GM23338 (cell line): Measurements from ENCODE around the gene PER2. TPM values are rescaled to one million over a fixed set of nuclear protein-coding genes. Genes with fewer than 3 reads are reported as not detected.

ENCODE experiments used
- ATAC-seq: fragments of 200-7000 bp; cut with Tn5 transposase; 3 replicates; pipeline ENCODE4 v1.9.1; 2020
- DNase-seq: peaks from one replicate; pipeline ENCODE4 v3.0.0-alpha.2; 2015; ENCODE audit warnings: low spot score
- H2AFZ ChIP-seq: fragments of 200-600 bp; sonication (generic); 2 replicates; pipeline ENCODE4 v1.8.0; 2016; ENCODE audit warnings: antibody characterized with exemption, mild to moderate bottlenecking, moderate library complexity
- H3F3A ChIP-seq: fragments of 200-600 bp; sonication (generic); replicated peaks from 2 replicates; pipeline ENCODE4 v1.8.0; 2017; ENCODE audit warnings: antibody characterized with exemption, mixed run types, low read depth
- H3K27ac ChIP-seq: fragments of 200-600 bp; sonication (generic); 2 replicates; pipeline ENCODE4 v1.6.1; 2016; ENCODE audit warnings: low read depth
- H3K27me3 ChIP-seq: fragments of 200-600 bp; sonication (generic); 2 replicates; pipeline ENCODE4 v1.8.0; 2016; ENCODE audit warnings: mild to moderate bottlenecking, mixed run types, moderate library complexity; ENCODE audit not compliant: insufficient read depth
- H3K36me3 ChIP-seq: fragments of 200-600 bp; sonication (generic); 2 replicates; pipeline ENCODE4 v1.8.0; 2016; ENCODE audit warnings: mild to moderate bottlenecking; ENCODE audit not compliant: insufficient read depth
- H3K4me1 ChIP-seq: fragments of 200-600 bp; sonication (generic); 2 replicates; pipeline ENCODE4 v1.8.0; 2016; ENCODE audit warnings: mild to moderate bottlenecking, moderate library complexity; ENCODE audit not compliant: insufficient read depth
- H3K4me2 ChIP-seq: fragments of 200-600 bp; sonication (generic); 2 replicates; pipeline ENCODE4 v1.7.1; 2017; ENCODE audit warnings: mixed run types
- H3K4me3 ChIP-seq: fragments of 200-600 bp; sonication (generic); 2 replicates; pipeline ENCODE4 v1.6.1; 2016; ENCODE audit warnings: mixed run types
- H3K79me2 ChIP-seq: fragments of 200-600 bp; sonication (generic); replicated peaks from 2 replicates; pipeline ENCODE4 v1.8.0; 2017; ENCODE audit warnings: mild to moderate bottlenecking; ENCODE audit not compliant: insufficient read depth
- H3K9me2 ChIP-seq: fragments of 200-600 bp; sonication (generic); 2 replicates; pipeline ENCODE4 v1.8.0; 2017; ENCODE audit not compliant: insufficient read depth
- H4K20me1 ChIP-seq: fragments of 200-600 bp; sonication (generic); replicated peaks from 2 replicates; pipeline ENCODE4 v1.8.0; 2017; ENCODE audit warnings: mild to moderate bottlenecking; ENCODE audit not compliant: insufficient read depth
- H3K27ac Mint-ChIP-seq: 2 replicates; pipeline ENCODE4 v1.8.0; 2020; ENCODE audit warnings: inconsistent platforms, mild to moderate bottlenecking, moderate library complexity, mixed read lengths
- H3K27me3 Mint-ChIP-seq: 3 replicates; pipeline ENCODE4 v1.8.0; 2022; ENCODE audit warnings: low read depth, mild to moderate bottlenecking, moderate library complexity, mixed read lengths, inconsistent platforms; ENCODE audit not compliant: insufficient read depth, poor library complexity
- H3K36me3 Mint-ChIP-seq: 3 replicates; pipeline ENCODE4 v1.8.0; 2021; ENCODE audit warnings: low read depth, mild to moderate bottlenecking, inconsistent platforms, moderate library complexity, mixed read lengths
- H3K4me1 Mint-ChIP-seq: 3 replicates; pipeline ENCODE4 v1.8.0; 2020; ENCODE audit warnings: mild to moderate bottlenecking, inconsistent platforms, mixed read lengths
- H3K4me3 Mint-ChIP-seq: 3 replicates; pipeline ENCODE4 v1.8.0; 2021; ENCODE audit warnings: moderate library complexity, mild to moderate bottlenecking, inconsistent platforms, mixed read lengths
- H3K9me3 Mint-ChIP-seq: 3 replicates; pipeline ENCODE4 v1.8.0; 2020; ENCODE audit warnings: moderate library complexity, mild to moderate bottlenecking, inconsistent platforms, mixed read lengths
- CREB1 ChIP-seq: fragments of 250-450 bp; sonication (Bioruptor Pico); IDR thresholded peaks from 2 replicates; pipeline ENCODE4 v1.5.0; 2020; ENCODE audit warnings: low read depth, mild to moderate bottlenecking, moderate library complexity
- CTCF ChIP-seq, 2 experiments: fragments of 200-600 bp in 1 of 2; sonication (generic) in 1 of 2; conservative IDR thresholded peaks; 2 replicates each; pipeline versions ENCODE4 v1.5.1 to v1.6.1; 2016 to 2017; ENCODE audit warnings: antibody characterized with exemption in 2 of 2, low read depth in 2 of 2, mild to moderate bottlenecking in 2 of 2, moderate library complexity in 1 of 2
- ETS1 ChIP-seq: IDR thresholded peaks from 2 replicates; pipeline ENCODE4 v1.6.1; 2016; ENCODE audit warnings: antibody characterized with exemption
- EZH2 ChIP-seq: fragments of 200-600 bp; sonication (generic); IDR thresholded peaks from one replicate; pipeline ENCODE4 v1.8.0; 2017; ENCODE audit warnings: antibody characterized with exemption, mild to moderate bottlenecking, low read depth; ENCODE audit not compliant: unreplicated experiment
- EZH2phosphoT487 ChIP-seq: fragments of 200-600 bp; sonication (generic); IDR thresholded peaks from one replicate; pipeline ENCODE4 v1.8.1; 2018; ENCODE audit warnings: antibody characterized with exemption; ENCODE audit not compliant: unreplicated experiment
- JUNB ChIP-seq: IDR thresholded peaks from one replicate; pipeline ENCODE4 v1.6.1; 2016; ENCODE audit warnings: antibody characterized with exemption; ENCODE audit not compliant: unreplicated experiment
- NANOG ChIP-seq: IDR thresholded peaks from 2 replicates; pipeline ENCODE4 v1.6.1; 2016; ENCODE audit warnings: antibody characterized with exemption, borderline replicate concordance
- POLR2AphosphoS5 ChIP-seq: IDR thresholded peaks from 2 replicates; pipeline ENCODE4 v1.6.1; 2016; ENCODE audit warnings: antibody characterized with exemption, low read depth
- STAT1 ChIP-seq: IDR thresholded peaks from one replicate; pipeline ENCODE4 v1.6.1; 2016; ENCODE audit warnings: antibody characterized with exemption; ENCODE audit not compliant: unreplicated experiment
- ZNF462 ChIP-seq: fragments of 250-450 bp; sonication (Bioruptor Pico); IDR thresholded peaks from 2 replicates; pipeline ENCODE4 v1.5.0; 2020; ENCODE audit warnings: mild to moderate bottlenecking, moderate library complexity
- polyA plus RNA-seq: library from polyadenylated mRNA; unstranded; fragments of >200 nt; fragmentation: Nextera tagmentation; extraction: Ambion mirVana; gene quantifications from 2 replicates; pipeline ENCODE4 v1.2.1, GENCODE V29; 2016
- total RNA-seq: library from RNA; depleted of rRNA; stranded (reverse); fragments of >200 nt; shearing (Covaris generic); gene quantifications from 2 replicates; pipeline ENCODE4 v1.2.3, GENCODE V29; 2014

Gene PER2
- total and polyA plus RNA-seq, 2 experiments from 2014 or later: 2.2 to 4.6 TPM

DNA sequence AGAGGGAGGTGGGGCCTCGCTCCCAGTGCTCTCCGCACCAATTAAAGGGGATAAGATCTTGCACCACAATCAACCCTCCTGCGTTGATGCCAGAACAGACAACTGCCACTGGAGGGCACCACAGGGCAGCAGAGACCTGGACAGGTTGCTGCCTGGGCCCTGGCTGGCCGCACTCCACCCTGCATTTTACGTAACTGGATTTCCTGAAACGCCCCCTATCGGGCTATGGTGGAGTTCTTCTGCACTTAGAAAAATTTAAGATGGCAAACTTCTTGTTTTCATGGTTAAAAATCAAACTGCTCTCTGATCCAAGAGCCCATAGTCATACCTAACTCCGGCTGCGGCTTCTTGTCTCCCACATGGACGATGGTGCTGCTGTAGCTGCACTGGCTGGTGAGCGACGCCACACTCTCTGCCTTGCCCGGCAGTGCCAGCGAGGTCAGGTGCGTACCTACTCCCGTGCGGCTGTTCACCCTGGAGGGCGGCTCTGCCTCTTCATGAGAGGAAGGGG, 31.8 kb downstream of the PER2 start (continued):
- TF ChIP-seq POLR2AphosphoS5: 0 out of 2 replicates have a peak, but pooled peaks have one; percentile 16
- TF ChIP-seq ZNF462 (CRISPR knock-in tag): no peak
- peak; percentile 74 for TF ChIP-seq CREB1 (CRISPR knock-in tag)
- no peak for TF ChIP-seq JUNB

- H3K4me1 Mint-ChIP-seq: no peaks in the 10 kb centered on the region; the same call in 2 of the 3 replicates
- no peaks in the 10 kb centered on the region for H3F3A ChIP-seq
- no peaks in the 10 kb centered on the region for H3K79me2 ChIP-seq
- DNase-seq (no peak), ATAC-seq (no peak)
- peaks cover 6% of the 10 kb centered on the region for H3K27me3 Mint-ChIP-seq
- no peaks in the 10 kb centered on the region for H3K4me1 ChIP-seq
- no peaks in the 10 kb centered on the region for H3K27me3 ChIP-seq
- no peak overlapping the region for H3K4me2 ChIP-seq
- no peaks in the 10 kb centered on the region for H3K9me3 Mint-ChIP-seq
- no peak overlapping the region for H2AFZ ChIP-seq
- no peak overlapping the region for H3K27ac Mint-ChIP-seq
- no peak overlapping the region for H3K27ac ChIP-seq
- no peaks in the 10 kb centered on the region for H3K9me2 ChIP-seq
- no peak overlapping the region for H3K4me3 ChIP-seq
- no peak overlapping the region for H3K4me3 Mint-ChIP-seq
- H3K36me3 ChIP-seq: no peaks in the 10 kb centered on the region
- H3K36me3 Mint-ChIP-seq: peaks cover 18% of the 10 kb centered on the region
- H4K20me1 ChIP-seq: 0 out of 2 replicates have a peak, but pooled peaks cover 3% of the 10 kb centered on the region
- TF ChIP-seq NANOG: no peak
- TF ChIP-seq POLR2AphosphoS5: no peak
- no peak for TF ChIP-seq EZH2
- no peak for TF ChIP-seq EZH2phosphoT487
- no peak for TF ChIP-seq CTCF (conservative IDR thresholded peaks at IDR 0.05; ENCODE audit: low read depth in 2 of 2)
- no peak for TF ChIP-seq STAT1
- no peak for TF ChIP-seq ETS1
- no peak for TF ChIP-seq JUNB
Observed at GRCh38 chr2:238256111-238256510, 32.3 kb downstream of the PER2 start.
